Measurements from ENCODE around the gene MC2R.
"Not testable (repeated sequence)": the region's sequence is repeated elsewhere in the genome, so short reads cannot be mapped to it uniquely, and the experiment has no call there.

The MC2R gene

GRCh38 chr18:13868501-13869271 is 46.6 kb downstream of the MC2R start:
- no peaks in the 10 kb centered on the region for H3K9me2 ChIP-seq (replicated peaks; ENCODE audit: insufficient read depth, low read length)
- no peaks in the 10 kb centered on the region for H3K79me2 ChIP-seq (ENCODE audit: insufficient read depth, low read length)
- no peak overlapping the region for H3K4me3 ChIP-seq (ENCODE audit: insufficient read depth, low read length, poor library complexity, severe bottlenecking)
- no peaks in the 10 kb centered on the region for H4K20me1 ChIP-seq (ENCODE audit: low read depth, low read length)
- no peak overlapping the region for H3K9ac ChIP-seq (ENCODE audit: low read length)
- TF ChIP-seq CTCF (IDR thresholded peaks at IDR 0.05; ENCODE audit: insufficient read depth, low read length, poor library complexity, severe bottlenecking), result no peak
- no peak for TF ChIP-seq EZH2phosphoT487 (conservative IDR thresholded peaks at IDR 0.05; ENCODE audit: low read length)
- H3K4me2 ChIP-seq (ENCODE audit: low read depth, low read length, poor library complexity, severe bottlenecking), result no peak overlapping the region
- H3F3A ChIP-seq (ENCODE audit: insufficient read depth), result no peaks in the 10 kb centered on the region
- no peaks in the 10 kb centered on the region for H3K36me3 ChIP-seq (ENCODE audit: low read length)
- H3K27ac ChIP-seq (ENCODE audit: low read depth, low read length), result no peak overlapping the region
- H2AFZ ChIP-seq (ENCODE audit: low read depth, low read length, severe bottlenecking), result no peak overlapping the region
- H3K27me3 ChIP-seq (ENCODE audit: low read length), result no peaks in the 10 kb centered on the region
- H3K9me3 ChIP-seq (ENCODE audit: insufficient read depth, low read length), result no peaks in the 10 kb centered on the region

GRCh38 chr18:13862898-13863297 is 52.4 kb downstream of the MC2R start:
- not testable (repeated sequence) for H3K9me2 ChIP-seq (replicated peaks; ENCODE audit: insufficient read depth, low read length); H3K9me3 ChIP-seq (ENCODE audit: insufficient read depth, low read length); H3K36me3 ChIP-seq (ENCODE audit: low read length); H3K79me2 ChIP-seq (ENCODE audit: insufficient read depth, low read length); H3K27ac ChIP-seq (ENCODE audit: low read depth, low read length); H3K4me3 ChIP-seq (ENCODE audit: insufficient read depth, low read length, poor library complexity, severe bottlenecking); H3K9ac ChIP-seq (ENCODE audit: low read length); H3K4me2 ChIP-seq (ENCODE audit: low read depth, low read length, poor library complexity, severe bottlenecking); H3K27me3 ChIP-seq (ENCODE audit: low read length); H4K20me1 ChIP-seq (ENCODE audit: low read depth, low read length); H2AFZ ChIP-seq (ENCODE audit: low read depth, low read length, severe bottlenecking); H3F3A ChIP-seq (ENCODE audit: insufficient read depth)

- Histone ChIP-seq H3K4me3 (ENCODE audit: insufficient read depth, low read length, poor library complexity, severe bottlenecking) (no peak overlapping the region), H3K27me3 (ENCODE audit: low read length) (no peaks in the 10 kb centered on the region), H3K27ac (ENCODE audit: low read depth, low read length) (no peak overlapping the region), H3K9me3 (ENCODE audit: insufficient read depth, low read length) (no peaks in the 10 kb centered on the region), H3K36me3 (ENCODE audit: low read length) (no peaks in the 10 kb centered on the region), H3F3A (ENCODE audit: insufficient read depth) (no peaks in the 10 kb centered on the region), H3K4me2 (ENCODE audit: low read depth, low read length, poor library complexity, severe bottlenecking) (no peak overlapping the region), H4K20me1 (ENCODE audit: low read depth, low read length) (no peaks in the 10 kb centered on the region), H2AFZ (ENCODE audit: low read depth, low read length, severe bottlenecking) (no peak overlapping the region), H3K9ac (ENCODE audit: low read length) (no peak overlapping the region), H3K9me2 (replicated peaks; ENCODE audit: insufficient read depth, low read length) (no peaks in the 10 kb centered on the region), H3K79me2 (ENCODE audit: insufficient read depth, low read length) (no peaks in the 10 kb centered on the region)
- TF ChIP-seq EZH2phosphoT487 (conservative IDR thresholded peaks at IDR 0.05; ENCODE audit: low read length), result no peak
- no peak for TF ChIP-seq CTCF (IDR thresholded peaks at IDR 0.05; ENCODE audit: insufficient read depth, low read length, poor library complexity, severe bottlenecking)
Measured at GRCh38 chr18:13849791-13850190, 65.5 kb downstream of the MC2R start.

GRCh38 chr18:13836559-13836958 is 78.8 kb downstream of the MC2R start:
- Histone ChIP-seq H3K79me2 (ENCODE audit: insufficient read depth, low read length) (no peaks in the 10 kb centered on the region), H4K20me1 (ENCODE audit: low read depth, low read length) (no peaks in the 10 kb centered on the region), H3K27ac (ENCODE audit: low read depth, low read length) (no peak overlapping the region), H3K9ac (ENCODE audit: low read length) (no peak overlapping the region), H3K9me3 (ENCODE audit: insufficient read depth, low read length) (no peaks in the 10 kb centered on the region), H3K4me3 (ENCODE audit: insufficient read depth, low read length, poor library complexity, severe bottlenecking) (no peak overlapping the region), H3F3A (ENCODE audit: insufficient read depth) (no peaks in the 10 kb centered on the region), H3K36me3 (ENCODE audit: low read length) (no peaks in the 10 kb centered on the region), H3K27me3 (ENCODE audit: low read length) (no peaks in the 10 kb centered on the region), H3K4me2 (ENCODE audit: low read depth, low read length, poor library complexity, severe bottlenecking) (no peak overlapping the region), H2AFZ (ENCODE audit: low read depth, low read length, severe bottlenecking) (no peak overlapping the region), H3K9me2 (replicated peaks; ENCODE audit: insufficient read depth, low read length) (no peaks in the 10 kb centered on the region)
- TF ChIP-seq CTCF (IDR thresholded peaks at IDR 0.05; ENCODE audit: insufficient read depth, low read length, poor library complexity, severe bottlenecking) (no peak), EZH2phosphoT487 (conservative IDR thresholded peaks at IDR 0.05; ENCODE audit: low read length) (no peak)

Data from SU-DHL-6 (cell line).